HG03135 (cell line): Measurements from ENCODE around the gene UBL3.

Experiments
- ATAC-seq: cut with Tn5 transposase; IDR thresholded peaks from one replicate; pipeline ENCODE4 v1.9.1; 2021; ENCODE audit warnings: mild to moderate bottlenecking, moderate library complexity; ENCODE audit not compliant: unreplicated experiment

Gene UBL3

DNA sequence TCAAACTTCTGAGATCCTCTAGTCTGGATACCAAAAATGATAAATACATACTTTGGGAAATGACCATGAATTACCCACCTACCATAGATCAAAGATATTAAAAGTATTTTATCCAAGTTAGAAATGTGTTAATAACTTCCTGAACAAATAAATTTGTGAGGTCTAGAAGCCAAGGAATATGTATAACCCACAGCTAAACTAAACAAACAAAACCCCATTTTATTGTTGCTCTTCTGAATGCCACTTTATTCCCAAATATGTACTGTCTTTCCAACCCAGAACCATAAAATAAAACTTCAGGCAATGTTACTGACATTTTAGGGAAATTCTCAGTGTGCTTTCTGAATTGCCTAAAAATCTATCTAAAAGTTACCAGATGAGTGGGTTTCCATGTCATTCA lies 35.1 kb downstream of the UBL3 start:
- ATAC-seq: no peak

GRCh38 chr13:29810898-29811297 lies 39.5 kb downstream of the UBL3 start:
- no peak for ATAC-seq

DNA sequence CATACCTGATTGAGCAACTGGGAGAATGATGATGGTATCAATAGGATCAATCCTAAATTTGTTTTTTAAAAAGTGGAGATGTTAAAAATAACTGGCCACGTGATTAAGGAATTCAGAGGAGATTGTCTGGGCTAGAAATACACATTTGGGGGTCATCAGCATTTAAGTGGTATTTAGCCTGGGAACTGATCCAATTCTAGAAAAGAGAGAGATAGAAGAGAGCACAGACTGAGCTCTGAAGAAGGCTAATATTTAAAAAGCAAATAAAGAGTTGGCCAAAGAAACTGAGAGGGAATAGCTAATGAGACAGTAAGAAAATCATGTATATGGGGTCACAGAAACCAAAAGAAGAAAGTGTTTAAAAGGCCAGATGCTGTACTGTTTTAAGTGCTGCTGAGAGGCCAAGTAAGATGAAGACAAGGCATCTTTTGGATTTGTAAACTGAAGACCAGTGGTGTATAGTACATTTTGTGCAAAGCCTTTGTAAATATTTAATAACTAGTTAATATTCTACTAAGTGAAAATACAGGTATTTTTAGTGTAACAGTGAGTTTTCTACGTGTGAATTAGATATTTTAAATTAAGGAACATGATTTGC lies 40.2 kb downstream of the UBL3 start:
- no peak for ATAC-seq

DNA sequence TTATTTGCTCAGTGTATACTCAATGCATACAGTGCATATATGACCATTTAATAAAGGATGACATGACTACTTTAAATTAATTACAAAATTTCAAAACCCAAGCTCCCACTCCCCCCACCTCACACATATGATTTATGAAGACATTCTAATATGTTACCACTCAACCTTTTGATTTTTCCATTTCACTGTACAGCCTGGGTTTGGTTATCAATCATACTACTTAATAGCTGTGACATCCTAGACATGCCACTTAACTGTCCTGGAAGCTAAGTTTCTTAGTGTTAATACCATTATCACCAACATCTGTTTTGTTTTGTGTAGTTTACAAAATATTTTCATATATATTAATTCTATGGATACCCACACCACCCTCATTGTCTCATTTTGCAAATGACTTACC lies 42.2 kb downstream of the UBL3 start:
- no peak for ATAC-seq

DNA sequence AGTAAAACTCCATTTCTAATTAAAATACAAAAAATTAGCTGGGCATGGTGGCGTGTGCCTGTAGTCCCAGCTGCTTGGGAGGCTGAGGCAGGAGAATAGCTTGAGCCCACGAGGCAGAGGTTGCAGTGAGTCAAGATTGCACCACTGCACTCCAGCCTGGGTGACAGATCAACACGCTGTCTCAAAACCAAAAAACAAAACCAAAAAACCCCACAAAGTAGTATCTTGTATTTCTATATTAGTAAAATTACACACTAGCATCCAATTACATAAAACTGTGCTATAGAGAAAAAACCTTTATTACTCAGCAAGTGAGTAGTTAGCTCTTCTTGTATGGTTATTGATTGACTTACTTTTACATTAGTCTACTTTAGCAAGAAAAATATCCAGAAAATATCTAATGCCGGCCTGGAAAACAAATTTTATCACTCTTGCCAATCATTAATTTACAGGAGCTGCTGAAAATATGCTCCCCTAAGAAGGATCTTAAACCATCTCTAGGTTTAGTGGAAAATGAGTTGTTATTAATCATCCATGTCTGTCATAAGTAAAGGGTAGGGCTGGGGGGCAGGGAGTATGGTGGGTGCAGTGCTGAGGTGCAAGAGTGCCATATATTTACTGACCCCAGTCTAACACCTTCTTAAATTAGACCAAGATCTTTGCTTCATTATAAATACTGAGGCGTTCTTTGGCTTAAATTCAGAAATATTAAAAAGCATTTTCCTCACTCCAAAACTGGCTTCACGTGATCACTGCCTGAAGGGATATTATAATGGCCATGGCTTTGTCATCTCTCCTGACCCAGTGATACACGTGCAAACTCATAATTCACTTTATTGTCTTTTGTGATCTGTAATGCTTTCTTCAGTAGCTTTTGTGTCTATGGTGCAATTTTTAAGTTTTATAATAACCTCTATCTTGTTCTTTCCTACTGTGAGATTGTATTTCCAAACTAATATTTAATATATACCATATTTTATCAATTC lies 44.1 kb downstream of the UBL3 start:
- ATAC-seq: no peak

DNA sequence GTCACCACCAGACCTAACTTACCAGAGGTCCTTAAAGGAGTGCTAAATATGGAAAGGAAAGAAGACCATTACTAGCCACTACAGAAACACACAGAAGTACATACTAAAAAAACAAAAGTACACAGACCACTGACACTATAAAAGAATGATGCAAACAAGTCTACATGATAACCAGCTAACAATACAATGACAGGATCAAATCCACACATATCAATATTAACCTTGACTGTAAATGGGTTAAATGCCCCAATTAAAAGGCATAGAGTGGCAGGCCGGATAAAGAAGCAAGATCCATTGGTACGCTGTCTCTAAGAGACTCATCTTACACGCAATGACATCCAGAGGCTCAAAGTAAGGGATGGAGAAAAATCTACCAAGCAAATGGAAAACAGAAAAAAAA lies 47.2 kb downstream of the UBL3 start:
- no peak for ATAC-seq

DNA sequence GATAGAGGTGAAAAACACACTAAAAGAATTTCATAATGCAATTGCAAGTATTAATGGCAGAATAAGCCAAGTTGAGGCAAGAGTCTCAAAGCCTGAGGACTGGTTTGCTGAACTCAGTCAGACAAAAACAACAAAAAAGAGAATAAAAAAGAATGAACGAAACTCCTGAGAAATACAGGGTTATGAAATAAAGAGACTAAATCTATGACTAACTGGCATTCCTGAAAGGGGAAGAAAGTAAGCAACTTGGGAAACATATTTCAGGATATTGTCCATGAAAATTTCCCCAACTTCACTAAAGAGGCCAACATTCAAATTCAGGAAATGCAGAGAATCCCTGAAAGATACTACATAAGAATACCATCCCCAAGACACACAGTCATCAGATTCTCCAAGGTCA lies 47.8 kb downstream of the UBL3 start:
- ATAC-seq: no peak

GRCh38 chr13:29801737-29802305 lies 48.6 kb downstream of the UBL3 start:
- ATAC-seq: no peak

DNA sequence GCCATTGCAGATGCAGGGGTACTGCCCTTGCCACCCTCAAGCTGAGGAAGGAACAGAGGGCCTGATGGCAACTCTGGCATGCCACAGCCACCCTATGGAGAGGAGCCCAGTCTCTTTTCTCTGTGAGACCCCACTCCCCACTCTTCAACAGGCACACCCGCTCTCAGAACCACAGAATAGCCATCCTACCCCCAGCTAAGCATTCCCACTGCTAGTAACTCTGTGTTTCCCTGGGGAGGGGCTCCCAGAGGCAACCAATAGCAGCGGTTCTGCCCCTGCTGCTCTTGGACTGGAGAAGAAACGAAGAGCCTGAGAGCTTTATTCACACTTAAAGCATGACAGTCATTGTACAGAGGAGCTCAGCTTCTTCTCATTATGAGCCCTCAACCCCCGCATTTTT lies 49.3 kb downstream of the UBL3 start:
- no peak for ATAC-seq

- ATAC-seq: no peak
Observed at GRCh38 chr13:29800687-29801086, 49.7 kb downstream of the UBL3 start.

- no peak for ATAC-seq
Observed at GRCh38 chr13:29799041-29799440, 51.4 kb downstream of the UBL3 start.

DNA sequence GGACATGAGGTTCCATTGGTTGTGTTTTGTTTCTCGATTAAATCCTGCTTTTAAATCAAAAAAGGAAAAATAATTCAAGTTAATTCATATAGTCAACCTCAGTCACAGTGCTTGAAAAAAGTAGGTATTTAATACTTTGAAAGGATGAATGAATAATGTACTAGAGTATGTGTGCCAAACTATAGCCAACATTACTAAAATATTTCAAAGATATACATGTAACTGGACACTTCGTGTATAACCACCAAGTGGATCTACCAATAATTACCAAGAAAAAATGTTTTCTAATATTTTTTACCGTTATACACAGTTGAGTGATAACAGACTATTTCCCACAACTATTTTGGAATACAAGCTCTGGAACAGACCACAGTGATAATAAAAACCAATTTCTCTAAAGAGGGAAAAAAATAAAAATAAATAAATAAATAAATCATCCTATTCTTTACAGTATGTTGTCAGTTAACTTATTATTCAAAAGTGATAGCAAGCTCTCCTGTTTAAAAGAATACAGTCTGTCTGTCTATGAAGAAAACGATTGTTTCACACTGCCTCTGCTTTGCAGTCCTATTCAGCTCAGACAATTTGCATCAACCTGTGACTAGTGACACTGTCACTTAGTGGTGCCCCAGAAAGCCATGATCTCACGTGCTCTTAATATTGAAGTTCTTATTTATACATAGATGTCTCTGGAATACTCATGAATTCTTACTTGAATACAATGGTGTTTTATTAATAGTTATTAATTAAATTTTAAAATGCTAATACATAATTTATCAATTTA lies 58.2 kb downstream of the UBL3 start:
- ATAC-seq: no peak

GRCh38 chr13:29791508-29791907 lies 58.9 kb downstream of the UBL3 start:
- ATAC-seq: no peak

DNA sequence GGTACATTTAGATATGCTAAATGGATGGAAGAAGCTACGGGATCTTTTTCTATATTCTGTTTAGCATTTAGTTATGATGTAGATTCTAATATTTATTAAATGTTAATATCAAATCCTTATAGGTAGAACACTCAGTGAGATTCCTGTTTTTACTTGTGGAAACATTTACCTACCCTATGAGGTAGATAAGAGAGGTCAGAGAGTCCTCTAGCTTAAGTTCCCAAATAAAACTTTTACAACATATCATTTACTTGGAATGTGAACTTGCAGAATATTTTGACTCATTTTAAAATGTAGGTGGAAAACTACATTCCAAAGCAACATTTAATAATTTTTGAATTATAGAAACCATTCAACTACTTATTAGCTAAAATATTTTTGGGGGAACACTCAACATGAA lies 63.7 kb downstream of the UBL3 start:
- no peak for ATAC-seq

GRCh38 chr13:29785978-29786377 lies 64.4 kb downstream of the UBL3 start:
- ATAC-seq: no peak

- no peak for ATAC-seq
Observed at GRCh38 chr13:29782798-29783197, 67.6 kb downstream of the UBL3 start.

GRCh38 chr13:29774830-29775229 lies 75.6 kb downstream of the UBL3 start:
- ATAC-seq: no peak

DNA sequence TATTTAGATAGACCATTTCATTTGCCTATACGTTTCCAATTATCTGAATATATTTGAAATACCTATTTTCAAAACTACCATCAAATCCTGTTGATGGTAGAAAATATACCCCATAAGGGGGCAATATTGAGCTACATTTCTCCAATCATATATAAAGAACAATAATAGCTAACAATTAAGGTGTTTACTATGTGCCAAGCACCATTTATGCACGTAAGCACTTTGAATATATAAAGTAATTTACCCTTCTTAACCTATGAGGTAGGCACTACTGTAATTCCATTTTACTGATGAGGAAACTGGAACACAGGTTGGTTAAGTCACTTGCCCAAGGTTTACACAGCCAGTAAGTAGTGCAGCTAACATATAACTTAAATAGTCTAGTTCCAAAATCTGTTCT lies 79.2 kb downstream of the UBL3 start:
- ATAC-seq: no peak

DNA sequence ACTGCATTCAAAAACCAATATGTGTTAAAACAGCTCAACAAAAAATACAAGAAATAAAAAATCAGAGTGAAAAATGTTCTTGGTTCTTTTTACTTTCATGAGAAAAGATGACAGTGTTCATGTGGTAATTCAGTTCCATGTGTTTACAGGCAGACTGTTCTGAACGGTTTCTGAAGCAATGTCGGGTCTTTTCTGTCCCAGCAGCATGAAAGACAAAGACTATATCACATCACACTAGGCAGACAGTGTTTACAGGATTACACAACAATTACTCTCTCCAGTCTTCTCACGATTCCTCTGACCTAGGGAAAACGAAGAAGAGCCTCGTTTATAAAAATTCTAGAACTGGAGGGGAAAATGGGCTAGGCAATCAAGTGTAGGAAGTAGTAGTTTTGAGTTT lies 83.4 kb downstream of the UBL3 start:
- no peak for ATAC-seq

GRCh38 chr13:29763436-29764180 lies 86.8 kb downstream of the UBL3 start:
- no peak for ATAC-seq

GRCh38 chr13:29761815-29762214 lies 88.6 kb downstream of the UBL3 start:
- no peak for ATAC-seq
